ENCODE results near the gene NFATC2.
"Not testable (repeated sequence)": the region's sequence is repeated elsewhere in the genome, so short reads cannot be mapped to it uniquely, and the experiment has no call there.

NFATC2 gene

GRCh38 chr20:51463560-51463959 lies 79.0 kb downstream of the NFATC2 start:
- H3K27ac ChIP-seq, result no peak overlapping the region
- TF ChIP-seq CTCF (conservative IDR thresholded peaks at IDR 0.05), result no peak

DNA sequence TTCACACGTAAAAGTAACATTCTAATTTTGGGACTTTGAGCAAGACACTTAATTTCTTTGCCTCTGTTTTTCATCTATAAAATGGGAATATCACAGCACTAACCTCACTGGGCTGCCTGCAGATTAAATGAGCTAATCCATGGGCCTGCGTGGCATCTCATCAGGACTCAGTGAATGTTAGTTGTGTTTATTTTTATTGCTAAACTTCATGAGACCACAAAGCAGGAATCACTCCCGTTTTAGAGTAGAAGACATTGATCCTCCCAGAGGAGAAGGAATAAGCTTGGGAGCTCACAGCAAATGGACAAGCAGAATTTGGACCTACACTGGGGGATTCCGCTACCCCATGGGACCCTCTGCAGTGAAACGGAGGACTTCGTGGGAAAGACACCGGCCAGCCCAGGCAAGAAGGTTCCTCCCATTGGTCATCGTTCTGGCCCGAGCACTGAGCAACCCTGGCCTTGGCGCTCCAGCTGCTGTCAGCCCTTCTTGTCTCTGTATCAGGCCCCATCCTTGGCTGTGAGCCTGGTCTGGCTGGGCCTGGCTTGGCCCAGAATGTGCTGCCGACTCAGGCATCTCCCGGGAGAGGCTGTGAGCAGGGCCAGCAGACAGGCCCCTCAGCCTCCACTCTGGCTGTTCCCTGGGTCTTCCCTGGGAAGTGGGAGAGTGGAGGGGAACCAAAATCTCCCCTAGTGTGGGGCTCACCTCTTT lies 79.8 kb downstream of the NFATC2 start:
- H3K27ac ChIP-seq, result no peak overlapping the region
- TF ChIP-seq CTCF (conservative IDR thresholded peaks at IDR 0.05), result no peak

DNA sequence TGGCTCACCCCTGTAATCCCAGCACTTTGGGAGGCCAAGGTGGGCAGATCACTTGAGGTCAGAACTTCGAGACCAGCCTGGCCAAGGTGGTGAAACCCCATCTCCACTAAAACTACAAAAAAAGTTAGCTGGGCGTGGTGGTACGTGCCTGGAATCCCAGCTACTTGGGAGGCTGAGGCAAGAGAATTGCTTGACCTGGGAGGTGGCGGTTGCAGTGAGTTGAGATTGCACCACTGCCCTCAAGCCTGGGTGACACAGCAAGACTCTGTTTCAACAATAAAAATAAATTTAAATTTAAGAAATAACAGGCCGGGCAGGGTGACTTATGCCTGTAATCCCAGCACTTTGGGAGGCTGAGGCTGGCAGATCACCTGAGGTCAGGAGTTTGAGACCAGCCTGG lies 80.7 kb downstream of the NFATC2 start:
- H3K27ac ChIP-seq, result not testable (repeated sequence)

DNA sequence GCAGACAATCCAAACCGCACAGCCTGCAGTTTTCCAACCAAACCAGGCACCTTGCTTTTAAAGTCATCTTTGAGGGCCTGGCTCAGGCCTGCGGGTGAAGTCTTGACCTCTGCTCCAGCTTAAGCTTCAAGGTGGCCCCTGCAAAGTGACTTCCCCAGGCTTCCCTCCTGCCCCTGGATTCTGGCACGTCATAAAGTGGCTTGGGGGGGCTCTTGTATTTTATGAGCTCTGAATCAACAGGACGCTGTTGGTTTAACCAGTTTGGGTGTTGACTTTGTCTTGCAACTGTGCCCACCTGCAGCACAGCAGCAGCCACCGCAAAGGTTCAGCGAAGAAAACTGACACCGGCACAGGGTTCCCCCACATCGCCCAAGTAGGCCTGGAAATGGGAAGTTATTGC lies 81.2 kb downstream of the NFATC2 start:
- 0 out of 2 replicates have a peak overlapping the region, but pooled peaks have one; percentile 6 for H3K27ac ChIP-seq
- TF ChIP-seq CTCF (conservative IDR thresholded peaks at IDR 0.05), result no peak

GRCh38 chr20:51460569-51461265 lies 81.8 kb downstream of the NFATC2 start:
- 0 out of 2 replicates have a peak overlapping the region, but pooled peaks have one; percentile 6 for H3K27ac ChIP-seq
- no peak for TF ChIP-seq CTCF (conservative IDR thresholded peaks at IDR 0.05)

DNA sequence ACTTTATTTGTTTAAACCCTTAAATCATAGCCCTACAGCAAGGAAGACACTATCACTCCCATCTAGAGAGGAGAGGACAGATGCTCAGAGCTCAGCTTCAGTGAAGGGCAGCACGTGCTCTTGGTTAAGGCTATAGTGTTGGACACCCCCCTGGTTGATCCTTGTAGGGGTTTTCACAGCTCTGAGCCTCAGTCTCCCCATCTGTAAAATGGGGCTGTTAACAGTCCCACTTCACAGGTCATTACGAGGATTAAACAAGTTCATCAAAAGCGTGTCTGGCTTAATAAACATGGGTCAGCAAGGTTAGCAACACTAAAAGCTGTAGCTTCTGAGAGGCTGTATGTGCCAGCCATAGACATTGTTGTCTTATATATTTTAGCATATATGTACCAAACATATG lies 82.4 kb downstream of the NFATC2 start:
- no peak for TF ChIP-seq CTCF (conservative IDR thresholded peaks at IDR 0.05)
- no peak overlapping the region for H3K27ac ChIP-seq

- H3K27ac ChIP-seq, result no peak overlapping the region
- TF ChIP-seq CTCF (conservative IDR thresholded peaks at IDR 0.05), result no peak
Measured at GRCh38 chr20:51458751-51459439, 83.6 kb downstream of the NFATC2 start.

Measured in VCaP (cell line).